PC-9 (cell line): ENCODE results near the gene FTO.

Source experiments
- EZH2 ChIP-seq: fragments of 200-600 bp; sonication (generic); IDR thresholded peaks from 2 replicates; pipeline ENCODE4 v1.8.0; 2017; ENCODE audit warnings: antibody characterized with exemption, low read depth
- TF ChIP-seq, protein P1 (sequence below): fragments of 200-600 bp; sonication (generic); conservative IDR thresholded peaks from 2 replicates; pipeline ENCODE4 v1.6.1; 2017; ENCODE audit warnings: mixed run types, antibody characterized with exemption, mild to moderate bottlenecking, moderate library complexity

DNA sequence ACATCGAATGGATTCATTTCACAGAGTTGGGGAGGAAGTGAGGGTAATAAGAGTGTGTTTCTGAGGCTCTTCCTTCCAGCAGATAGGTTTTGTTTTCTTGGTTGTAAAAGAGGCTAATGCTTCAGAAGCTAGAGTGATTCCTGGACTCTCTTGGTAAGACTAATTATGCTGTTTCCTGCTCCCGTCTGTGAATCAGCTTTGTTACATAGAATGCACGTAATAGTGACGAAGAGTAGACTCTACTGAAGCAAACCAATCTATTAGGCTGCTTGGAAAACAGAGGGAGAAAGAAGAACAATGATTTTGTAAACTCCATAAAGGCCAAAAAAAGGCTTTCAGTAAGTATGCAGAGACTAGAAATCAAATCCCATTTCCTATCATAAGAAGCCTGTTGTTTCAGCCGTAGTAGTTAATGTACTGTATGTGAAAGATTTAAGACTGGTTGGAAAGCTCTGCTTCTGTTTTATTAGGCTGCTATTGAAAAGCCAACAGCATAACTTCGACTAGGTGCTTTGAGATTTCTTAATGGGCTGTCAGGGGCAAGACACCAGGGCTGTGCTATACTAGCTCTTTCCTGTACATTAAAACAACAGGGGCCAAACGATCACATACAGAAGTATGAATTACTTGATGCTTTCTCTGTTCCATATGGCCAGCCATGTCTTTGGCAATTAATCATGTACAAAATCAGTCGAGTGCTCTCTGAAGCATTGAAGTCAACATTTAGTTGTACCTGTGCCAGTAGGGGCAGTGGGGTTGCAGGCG lies 219.0 kb downstream of the FTO start:
- TF ChIP-seq, protein P1, sequence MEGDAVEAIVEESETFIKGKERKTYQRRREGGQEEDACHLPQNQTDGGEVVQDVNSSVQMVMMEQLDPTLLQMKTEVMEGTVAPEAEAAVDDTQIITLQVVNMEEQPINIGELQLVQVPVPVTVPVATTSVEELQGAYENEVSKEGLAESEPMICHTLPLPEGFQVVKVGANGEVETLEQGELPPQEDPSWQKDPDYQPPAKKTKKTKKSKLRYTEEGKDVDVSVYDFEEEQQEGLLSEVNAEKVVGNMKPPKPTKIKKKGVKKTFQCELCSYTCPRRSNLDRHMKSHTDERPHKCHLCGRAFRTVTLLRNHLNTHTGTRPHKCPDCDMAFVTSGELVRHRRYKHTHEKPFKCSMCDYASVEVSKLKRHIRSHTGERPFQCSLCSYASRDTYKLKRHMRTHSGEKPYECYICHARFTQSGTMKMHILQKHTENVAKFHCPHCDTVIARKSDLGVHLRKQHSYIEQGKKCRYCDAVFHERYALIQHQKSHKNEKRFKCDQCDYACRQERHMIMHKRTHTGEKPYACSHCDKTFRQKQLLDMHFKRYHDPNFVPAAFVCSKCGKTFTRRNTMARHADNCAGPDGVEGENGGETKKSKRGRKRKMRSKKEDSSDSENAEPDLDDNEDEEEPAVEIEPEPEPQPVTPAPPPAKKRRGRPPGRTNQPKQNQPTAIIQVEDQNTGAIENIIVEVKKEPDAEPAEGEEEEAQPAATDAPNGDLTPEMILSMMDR: no peak
- TF ChIP-seq EZH2: no peak
